HL-60 (cell line): Measurements from ENCODE around the gene HYAL4.
"Not testable (repeated sequence)": the region's sequence is repeated elsewhere in the genome, so short reads cannot be mapped to it uniquely, and the experiment has no call there.

ENCODE experiments used
- DNase-seq, 2 experiments: peaks; one replicate each; pipeline ENCODE4 v3.0.0-alpha.2; 2010 to 2020; ENCODE audit warnings: low read depth in 1 of 2, low spot score in 1 of 2
- H3K27ac ChIP-seq: fragments of 250-450 bp; sonication (Bioruptor Pico); replicated peaks from 2 replicates; pipeline ENCODE4 v1.5.1; 2020; ENCODE audit warnings: mild to moderate bottlenecking, moderate library complexity
- H3K27me3 ChIP-seq: fragments of 250-450 bp; sonication (Bioruptor Pico); 2 replicates; pipeline ENCODE4 v1.5.1; 2021; ENCODE audit warnings: mild to moderate bottlenecking, moderate library complexity; ENCODE audit not compliant: insufficient read depth, poor library complexity, severe bottlenecking
- H3K4me3 ChIP-seq: replicated peaks from 2 replicates; pipeline ENCODE4 v1.5.1; 2011; ENCODE audit warnings: mild to moderate bottlenecking, control low read depth, low read length; ENCODE audit not compliant: insufficient read depth
- GABPA ChIP-seq: IDR thresholded peaks from 2 replicates; pipeline ENCODE4 v1.6.1; 2012; ENCODE audit warnings: low read depth
- POLR2AphosphoS5 ChIP-seq: IDR thresholded peaks from 2 replicates; pipeline ENCODE4 v1.6.1; 2012; ENCODE audit warnings: low read depth
- SPI1 ChIP-seq: IDR thresholded peaks from 2 replicates; pipeline ENCODE4 v1.6.1; 2012; ENCODE audit warnings: low read depth, mild to moderate bottlenecking, borderline replicate concordance
- TF ChIP-seq, protein P1 (sequence below): IDR thresholded peaks from one replicate; pipeline ENCODE4 v1.5.1; 2011; ENCODE audit warnings: low read length, control low read depth, inconsistent platforms; ENCODE audit not compliant: insufficient read depth
- TF ChIP-seq, protein P2 (sequence below): IDR thresholded peaks from 2 replicates; pipeline ENCODE4 v1.6.1; 2012; ENCODE audit warnings: low read depth; ENCODE audit not compliant: insufficient replicate concordance

Gene HYAL4

DNA sequence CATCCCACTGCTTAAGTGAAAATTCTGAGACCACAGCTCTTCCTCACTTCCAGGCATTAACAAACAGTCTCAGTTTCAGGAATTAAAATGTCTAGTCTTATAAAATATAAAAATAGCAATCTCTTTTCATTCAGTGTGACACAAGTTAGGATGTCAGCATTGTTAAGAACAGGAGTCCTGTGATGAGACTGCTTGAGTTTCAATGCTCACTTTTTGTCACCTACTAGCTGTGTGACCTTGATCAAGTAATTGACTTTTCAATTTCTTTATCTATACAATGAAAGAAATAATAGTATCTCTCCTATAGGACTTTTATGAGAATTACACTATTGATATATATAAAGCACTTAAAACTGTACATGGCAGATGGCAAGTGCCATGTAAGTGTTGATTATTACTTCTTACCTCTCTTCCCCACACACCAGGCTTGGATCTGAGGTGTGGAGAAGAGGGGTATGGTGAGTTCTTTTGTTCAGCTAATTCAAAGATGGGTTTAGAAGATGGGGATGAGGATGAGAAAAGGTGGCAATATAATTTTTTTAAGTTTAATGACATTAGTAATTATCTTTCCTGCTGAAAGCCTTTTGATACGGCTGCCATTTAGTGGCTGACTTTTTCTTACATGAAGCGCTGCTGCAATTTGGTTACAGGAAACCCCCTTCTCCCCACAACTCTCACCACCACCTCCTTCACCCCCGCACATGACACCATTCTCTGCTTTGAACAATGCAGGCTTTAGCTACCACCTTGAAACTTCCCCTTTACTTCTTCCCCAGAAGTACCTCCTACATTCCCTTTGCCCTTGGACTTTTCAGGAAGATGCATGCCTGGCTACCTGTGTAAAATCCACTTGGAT lies 20.8 kb upstream of the HYAL4 start:
- Histone ChIP-seq H3K27ac (no peak overlapping the region), H3K4me3 (no peak overlapping the region), H3K27me3 (peaks cover 2% of the 10 kb centered on the region)
- DNase-seq, result no peak
- TF ChIP-seq SPI1 (no peak), POLR2AphosphoS5 (no peak), GABPA (no peak)
- TF ChIP-seq, protein P1, sequence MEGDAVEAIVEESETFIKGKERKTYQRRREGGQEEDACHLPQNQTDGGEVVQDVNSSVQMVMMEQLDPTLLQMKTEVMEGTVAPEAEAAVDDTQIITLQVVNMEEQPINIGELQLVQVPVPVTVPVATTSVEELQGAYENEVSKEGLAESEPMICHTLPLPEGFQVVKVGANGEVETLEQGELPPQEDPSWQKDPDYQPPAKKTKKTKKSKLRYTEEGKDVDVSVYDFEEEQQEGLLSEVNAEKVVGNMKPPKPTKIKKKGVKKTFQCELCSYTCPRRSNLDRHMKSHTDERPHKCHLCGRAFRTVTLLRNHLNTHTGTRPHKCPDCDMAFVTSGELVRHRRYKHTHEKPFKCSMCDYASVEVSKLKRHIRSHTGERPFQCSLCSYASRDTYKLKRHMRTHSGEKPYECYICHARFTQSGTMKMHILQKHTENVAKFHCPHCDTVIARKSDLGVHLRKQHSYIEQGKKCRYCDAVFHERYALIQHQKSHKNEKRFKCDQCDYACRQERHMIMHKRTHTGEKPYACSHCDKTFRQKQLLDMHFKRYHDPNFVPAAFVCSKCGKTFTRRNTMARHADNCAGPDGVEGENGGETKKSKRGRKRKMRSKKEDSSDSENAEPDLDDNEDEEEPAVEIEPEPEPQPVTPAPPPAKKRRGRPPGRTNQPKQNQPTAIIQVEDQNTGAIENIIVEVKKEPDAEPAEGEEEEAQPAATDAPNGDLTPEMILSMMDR, result no peak
- TF ChIP-seq, protein P2, sequence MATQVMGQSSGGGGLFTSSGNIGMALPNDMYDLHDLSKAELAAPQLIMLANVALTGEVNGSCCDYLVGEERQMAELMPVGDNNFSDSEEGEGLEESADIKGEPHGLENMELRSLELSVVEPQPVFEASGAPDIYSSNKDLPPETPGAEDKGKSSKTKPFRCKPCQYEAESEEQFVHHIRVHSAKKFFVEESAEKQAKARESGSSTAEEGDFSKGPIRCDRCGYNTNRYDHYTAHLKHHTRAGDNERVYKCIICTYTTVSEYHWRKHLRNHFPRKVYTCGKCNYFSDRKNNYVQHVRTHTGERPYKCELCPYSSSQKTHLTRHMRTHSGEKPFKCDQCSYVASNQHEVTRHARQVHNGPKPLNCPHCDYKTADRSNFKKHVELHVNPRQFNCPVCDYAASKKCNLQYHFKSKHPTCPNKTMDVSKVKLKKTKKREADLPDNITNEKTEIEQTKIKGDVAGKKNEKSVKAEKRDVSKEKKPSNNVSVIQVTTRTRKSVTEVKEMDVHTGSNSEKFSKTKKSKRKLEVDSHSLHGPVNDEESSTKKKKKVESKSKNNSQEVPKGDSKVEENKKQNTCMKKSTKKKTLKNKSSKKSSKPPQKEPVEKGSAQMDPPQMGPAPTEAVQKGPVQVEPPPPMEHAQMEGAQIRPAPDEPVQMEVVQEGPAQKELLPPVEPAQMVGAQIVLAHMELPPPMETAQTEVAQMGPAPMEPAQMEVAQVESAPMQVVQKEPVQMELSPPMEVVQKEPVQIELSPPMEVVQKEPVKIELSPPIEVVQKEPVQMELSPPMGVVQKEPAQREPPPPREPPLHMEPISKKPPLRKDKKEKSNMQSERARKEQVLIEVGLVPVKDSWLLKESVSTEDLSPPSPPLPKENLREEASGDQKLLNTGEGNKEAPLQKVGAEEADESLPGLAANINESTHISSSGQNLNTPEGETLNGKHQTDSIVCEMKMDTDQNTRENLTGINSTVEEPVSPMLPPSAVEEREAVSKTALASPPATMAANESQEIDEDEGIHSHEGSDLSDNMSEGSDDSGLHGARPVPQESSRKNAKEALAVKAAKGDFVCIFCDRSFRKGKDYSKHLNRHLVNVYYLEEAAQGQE, result no peak

DNA sequence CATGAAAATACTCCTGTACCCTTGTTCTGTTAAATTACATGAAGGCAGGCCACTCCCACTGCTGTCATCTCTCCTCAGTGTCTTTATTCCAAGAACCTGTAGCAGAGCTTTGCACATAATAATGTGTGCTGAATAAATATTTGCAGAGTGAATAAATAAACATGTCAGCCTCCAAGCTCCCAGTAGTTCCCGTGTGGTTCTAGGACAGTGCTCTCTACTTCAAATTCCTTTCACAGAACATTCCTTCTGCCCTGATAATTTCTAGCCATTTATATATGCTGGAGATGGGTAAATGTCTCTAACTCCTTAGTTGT lies 20.3 kb upstream of the HYAL4 start:
- Histone ChIP-seq H3K4me3 (no peak overlapping the region), H3K27me3 (peaks cover 2% of the 10 kb centered on the region), H3K27ac (no peak overlapping the region)
- TF ChIP-seq GABPA (no peak), SPI1 (no peak), POLR2AphosphoS5 (no peak)
- TF ChIP-seq, protein P1, result no peak
- TF ChIP-seq, protein P2, result no peak
- no peak for DNase-seq

DNA sequence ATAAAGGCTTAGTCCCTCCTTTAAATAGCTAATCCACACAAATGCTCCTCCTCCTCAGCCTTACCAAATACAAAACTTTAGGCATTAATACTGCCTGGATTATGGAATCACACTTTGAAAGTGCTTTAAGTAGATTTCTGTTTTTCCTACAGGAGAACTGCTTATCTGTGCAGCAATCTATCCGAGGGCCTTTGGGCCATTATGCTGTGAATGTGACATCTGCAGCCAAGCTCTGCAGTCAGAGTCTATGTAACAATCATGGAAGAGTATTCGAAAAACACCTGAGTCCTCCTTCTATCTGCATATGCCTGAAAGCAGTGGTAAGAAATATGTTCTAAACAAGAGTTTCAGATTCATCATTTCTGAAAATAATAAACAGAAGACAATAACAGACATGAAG lies 16.2 kb upstream of the HYAL4 start:
- TF ChIP-seq SPI1 (no peak), POLR2AphosphoS5 (no peak)
- TF ChIP-seq, protein P1, result no peak
- Histone ChIP-seq H3K27me3 (peaks cover 2% of the 10 kb centered on the region), H3K27ac (no peak overlapping the region), H3K4me3 (no peak overlapping the region)
- no peak for DNase-seq

DNA sequence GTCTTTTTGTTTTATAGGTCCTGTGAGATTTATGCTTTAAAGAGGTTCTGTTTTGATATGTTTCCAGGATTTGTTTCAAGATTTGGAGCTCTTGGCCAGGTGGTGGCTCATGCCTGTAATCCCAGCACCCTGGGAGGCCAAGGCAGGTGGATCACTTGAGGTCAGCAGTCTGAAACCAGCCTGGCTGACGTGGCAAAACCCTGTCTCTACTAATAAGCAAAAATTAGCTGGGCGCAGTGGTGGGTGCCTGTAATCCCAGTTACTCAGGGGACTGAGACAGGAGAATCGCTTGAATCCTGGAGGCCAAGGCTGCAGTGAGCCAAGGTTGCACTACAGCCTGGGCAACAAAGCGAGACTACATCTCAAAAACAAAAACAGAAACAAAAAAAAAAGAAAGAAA lies 8.3 kb upstream of the HYAL4 start:
- Histone ChIP-seq H3K27ac (no peak overlapping the region), H3K4me3 (no peak overlapping the region), H3K27me3 (no peaks in the 10 kb centered on the region)
- no peak for DNase-seq
- no peak for TF ChIP-seq POLR2AphosphoS5
- no peak for TF ChIP-seq SPI1
- TF ChIP-seq, protein P2, result no peak
- TF ChIP-seq, protein P1, result no peak
- no peak for TF ChIP-seq GABPA

DNA sequence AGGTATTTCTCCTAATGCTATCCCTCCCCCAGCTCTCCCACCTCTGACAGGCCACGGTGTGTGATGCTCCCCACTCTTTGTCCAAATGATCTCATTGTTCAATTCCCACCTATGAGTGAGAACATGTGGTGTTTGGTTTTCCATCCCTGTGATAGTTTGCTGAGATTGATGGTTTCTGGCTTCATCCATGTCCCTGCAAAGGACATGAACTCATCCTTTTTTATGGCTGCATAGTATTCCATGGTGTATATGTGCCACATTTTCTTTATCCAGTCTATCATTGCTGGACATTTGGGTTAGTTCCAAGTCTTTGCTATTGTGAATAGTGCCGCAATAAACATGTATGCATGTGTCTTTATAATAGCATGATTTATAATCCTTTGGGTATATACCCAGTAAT lies 5.9 kb upstream of the HYAL4 start:
- H3K4me3 ChIP-seq, H3K27ac ChIP-seq, DNase-seq, H3K27me3 ChIP-seq: not testable (repeated sequence)
